ENCODE results near the gene NMT1.

The NMT1 gene

DNA sequence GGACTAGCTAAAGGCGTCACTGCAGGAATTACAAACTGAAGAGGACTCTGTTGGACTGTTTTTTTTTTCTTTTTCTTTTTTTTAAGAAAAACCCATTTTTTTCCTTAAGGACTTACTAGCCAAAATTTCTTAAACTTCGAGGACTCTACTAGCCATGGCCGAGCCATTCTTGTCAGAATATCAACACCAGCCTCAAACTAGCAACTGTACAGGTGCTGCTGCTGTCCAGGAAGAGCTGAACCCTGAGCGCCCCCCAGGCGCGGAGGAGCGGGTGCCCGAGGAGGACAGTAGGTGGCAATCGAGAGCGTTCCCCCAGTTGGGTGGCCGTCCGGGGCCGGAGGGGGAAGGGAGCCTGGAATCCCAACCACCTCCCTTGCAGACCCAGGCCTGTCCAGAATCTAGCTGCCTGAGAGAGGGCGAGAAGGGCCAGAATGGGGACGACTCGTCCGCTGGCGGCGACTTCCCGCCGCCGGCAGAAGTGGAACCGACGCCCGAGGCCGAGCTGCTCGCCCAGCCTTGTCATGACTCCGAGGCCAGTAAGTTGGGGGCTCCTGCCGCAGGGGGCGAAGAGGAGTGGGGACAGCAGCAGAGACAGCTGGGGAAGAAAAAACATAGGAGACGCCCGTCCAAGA lies 88.0 kb downstream of the NMT1 start:
- POLR2A ChIA-PET = interaction anchor here (0.6 to 6.4 kb wide), 34 partner anchors 8 to 351 kb away, joined by 3 to 308 read pairs (median 4); partner anchors contain the start of genes ACBD4, FMNL1, HEXIM2 and NMT1
- H3K4me3 ChIP-seq (ENCODE audit: low read depth, low read length) = peak overlapping the region; percentile 98
- DNase-seq (ENCODE audit: low read depth, low spot score) = no peak
- TF ChIP-seq, protein P1, sequence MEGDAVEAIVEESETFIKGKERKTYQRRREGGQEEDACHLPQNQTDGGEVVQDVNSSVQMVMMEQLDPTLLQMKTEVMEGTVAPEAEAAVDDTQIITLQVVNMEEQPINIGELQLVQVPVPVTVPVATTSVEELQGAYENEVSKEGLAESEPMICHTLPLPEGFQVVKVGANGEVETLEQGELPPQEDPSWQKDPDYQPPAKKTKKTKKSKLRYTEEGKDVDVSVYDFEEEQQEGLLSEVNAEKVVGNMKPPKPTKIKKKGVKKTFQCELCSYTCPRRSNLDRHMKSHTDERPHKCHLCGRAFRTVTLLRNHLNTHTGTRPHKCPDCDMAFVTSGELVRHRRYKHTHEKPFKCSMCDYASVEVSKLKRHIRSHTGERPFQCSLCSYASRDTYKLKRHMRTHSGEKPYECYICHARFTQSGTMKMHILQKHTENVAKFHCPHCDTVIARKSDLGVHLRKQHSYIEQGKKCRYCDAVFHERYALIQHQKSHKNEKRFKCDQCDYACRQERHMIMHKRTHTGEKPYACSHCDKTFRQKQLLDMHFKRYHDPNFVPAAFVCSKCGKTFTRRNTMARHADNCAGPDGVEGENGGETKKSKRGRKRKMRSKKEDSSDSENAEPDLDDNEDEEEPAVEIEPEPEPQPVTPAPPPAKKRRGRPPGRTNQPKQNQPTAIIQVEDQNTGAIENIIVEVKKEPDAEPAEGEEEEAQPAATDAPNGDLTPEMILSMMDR (IDR thresholded peaks at IDR 0.05; ENCODE audit: insufficient read depth, low read length, missing control alignments) = peak; percentile 95
- CTCF ChIA-PET = interaction anchor here (0.7 to 19.9 kb wide), 18 partner anchors 8 to 236 kb away, joined by 3 to 399 read pairs (median 4); partner anchors contain the start of genes ACBD4, HEXIM2 and PLCD3

DNA sequence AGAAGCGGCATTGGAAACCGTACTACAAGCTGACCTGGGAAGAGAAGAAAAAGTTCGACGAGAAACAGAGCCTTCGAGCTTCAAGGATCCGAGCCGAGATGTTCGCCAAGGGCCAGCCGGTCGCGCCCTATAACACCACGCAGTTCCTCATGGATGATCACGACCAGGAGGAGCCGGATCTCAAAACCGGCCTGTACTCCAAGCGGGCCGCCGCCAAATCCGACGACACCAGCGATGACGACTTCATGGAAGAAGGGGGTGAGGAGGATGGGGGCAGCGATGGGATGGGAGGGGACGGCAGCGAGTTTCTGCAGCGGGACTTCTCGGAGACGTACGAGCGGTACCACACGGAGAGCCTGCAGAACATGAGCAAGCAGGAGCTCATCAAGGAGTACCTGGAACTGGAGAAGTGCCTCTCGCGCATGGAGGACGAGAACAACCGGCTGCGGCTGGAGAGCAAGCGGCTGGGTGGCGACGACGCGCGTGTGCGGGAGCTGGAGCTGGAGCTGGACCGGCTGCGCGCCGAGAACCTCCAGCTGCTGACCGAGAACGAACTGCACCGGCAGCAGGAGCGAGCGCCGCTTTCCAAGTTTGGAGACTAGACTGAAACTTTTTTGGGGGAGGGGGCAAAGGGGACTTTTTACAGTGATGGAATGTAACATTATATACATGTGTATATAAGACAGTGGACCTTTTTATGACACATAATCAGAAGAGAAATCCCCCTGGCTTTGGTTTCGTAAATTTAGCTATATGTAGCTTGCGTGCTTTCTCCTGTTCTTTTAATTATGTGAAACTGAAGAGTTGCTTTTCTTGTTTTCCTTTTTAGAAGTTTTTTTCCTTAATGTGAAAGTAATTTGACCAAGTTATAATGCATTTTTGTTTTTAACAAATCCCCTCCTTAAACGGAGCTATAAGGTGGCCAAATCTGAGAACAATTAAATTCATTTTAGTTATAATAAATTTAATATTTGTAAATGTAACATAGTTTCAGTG lies 88.8 kb downstream of the NMT1 start:
- DNase-seq (ENCODE audit: low read depth, low spot score) = no peak
- CTCF ChIA-PET = interaction anchor here (0.9 to 19.9 kb wide), 17 partner anchors 10 to 229 kb away, joined by 3 to 399 read pairs (median 4); partner anchors contain the start of genes ACBD4, HEXIM2 and PLCD3
- H3K4me3 ChIP-seq (ENCODE audit: low read depth, low read length) = peak overlapping the region; percentile 98
- TF ChIP-seq, protein P1 (IDR thresholded peaks at IDR 0.05; ENCODE audit: insufficient read depth, low read length, missing control alignments) = no peak
- POLR2A ChIA-PET = interaction anchor here (0.6 to 6.4 kb wide), 17 partner anchors 11 to 235 kb away, joined by 3 to 308 read pairs (median 9); partner anchors contain the start of genes ACBD4, FMNL1, HEXIM2 and NMT1

DNA sequence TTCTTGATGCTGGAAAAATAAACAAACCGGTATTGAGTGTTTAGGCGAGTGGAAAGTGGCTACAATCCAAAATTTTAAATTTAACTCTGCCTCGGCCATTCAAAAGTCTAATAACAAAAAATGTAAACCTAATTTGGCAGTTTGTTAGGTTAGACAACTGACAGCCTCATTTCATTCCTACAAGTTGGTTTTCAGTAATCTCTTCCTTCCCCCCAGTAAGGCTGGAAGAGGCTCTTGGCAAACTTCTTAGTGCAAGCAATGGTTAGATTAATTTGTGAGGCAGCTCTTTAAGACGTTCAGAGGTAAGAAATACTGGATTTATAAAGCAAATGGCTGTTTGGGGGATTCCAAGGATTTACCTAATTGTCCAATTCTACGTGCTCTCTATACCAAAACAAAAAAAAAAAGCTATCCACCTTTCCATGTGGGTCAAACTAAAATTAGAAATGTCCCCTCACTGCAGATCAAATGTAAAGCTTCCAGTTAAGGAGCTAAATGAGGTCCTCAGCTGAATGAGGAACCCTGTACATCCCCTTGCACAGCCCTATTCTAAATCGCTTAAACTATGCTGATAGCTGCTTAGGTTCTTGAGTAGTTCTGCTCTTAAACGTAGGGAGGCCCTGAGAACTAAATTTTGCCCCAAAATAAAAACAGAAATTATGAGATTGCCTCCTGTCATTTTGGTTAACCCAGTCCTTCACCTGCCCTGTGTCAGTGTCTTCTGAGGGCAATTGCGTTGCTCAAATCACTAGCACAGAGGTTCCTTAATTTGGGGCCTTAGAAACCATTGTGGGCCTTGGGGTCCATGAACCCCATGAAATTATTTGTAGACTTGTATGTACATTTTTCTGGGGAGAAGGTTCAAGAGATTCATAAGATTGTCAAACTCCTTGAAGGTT lies 90.0 kb downstream of the NMT1 start:
- ChIA-PET POLR2A (interaction anchor here (1.1 to 6.4 kb wide), 5 partner anchors 9 to 47 kb away, joined by 4 to 308 read pairs (median 66); partner anchors contain the start of genes ACBD4 and HEXIM2), CTCF (interaction anchor here (0.9 to 19.9 kb wide), 15 partner anchors 10 to 231 kb away, joined by 3 to 399 read pairs (median 7); partner anchors contain the start of genes ACBD4, HEXIM2 and PLCD3)
- TF ChIP-seq, protein P1 (IDR thresholded peaks at IDR 0.05; ENCODE audit: insufficient read depth, low read length, missing control alignments) = no peak
- peak overlapping the region; percentile 98 for H3K4me3 ChIP-seq (ENCODE audit: low read depth, low read length)
- no peak for DNase-seq (ENCODE audit: low read depth, low spot score)

DNA sequence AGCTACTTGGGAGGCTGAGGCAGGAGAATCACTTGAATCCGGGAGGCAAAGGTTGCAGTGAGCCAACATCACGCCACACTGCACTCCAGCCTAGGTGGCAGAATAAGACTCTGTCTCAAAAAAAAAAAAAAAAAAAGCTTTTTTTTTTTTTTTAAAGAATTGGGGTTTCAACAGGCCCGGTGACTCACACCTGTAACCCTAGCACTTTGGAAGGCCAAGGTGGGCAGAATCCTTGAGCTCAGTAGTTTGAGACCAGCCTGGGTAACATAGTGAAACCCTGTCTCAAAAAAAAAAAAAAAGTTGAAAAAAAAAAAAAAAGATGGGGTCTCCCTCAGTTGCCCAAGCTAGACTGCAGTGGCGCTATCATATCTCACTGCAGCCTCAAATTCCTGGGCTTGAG lies 93.9 kb downstream of the NMT1 start:
- no peak overlapping the region for H3K4me3 ChIP-seq (ENCODE audit: low read depth, low read length)
- CTCF ChIA-PET = interaction anchor here (1.0 to 19.9 kb wide), 3 partner anchors 20 to 64 kb away, joined by 3 to 399 read pairs (median 236); partner anchors contain the start of genes ACBD4 and PLCD3

DNA sequence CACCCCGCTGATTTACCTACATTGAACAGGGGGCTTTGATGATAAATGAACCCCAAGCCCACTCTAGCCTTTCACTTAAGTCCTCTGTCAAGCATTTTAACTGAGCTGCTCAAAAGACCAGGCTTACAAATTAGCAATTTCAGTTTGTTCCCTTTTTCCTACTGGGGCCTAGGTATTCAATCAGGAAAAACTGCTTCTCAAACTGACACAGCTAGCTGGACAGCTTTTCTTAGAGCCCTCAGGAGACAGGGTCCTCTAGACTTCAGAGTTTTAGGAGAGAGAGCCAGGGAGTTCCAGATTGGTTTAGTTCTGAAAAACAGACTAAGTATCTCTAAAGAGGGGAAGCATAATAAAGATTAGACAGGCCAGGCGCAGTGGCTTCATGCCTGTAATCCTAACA lies 94.4 kb downstream of the NMT1 start:
- TF ChIP-seq, protein P1 (IDR thresholded peaks at IDR 0.05; ENCODE audit: insufficient read depth, low read length, missing control alignments) = no peak
- POLR2A ChIA-PET = interaction anchor here (0.6 to 0.8 kb wide), 3 partner anchors 20 to 287 kb away, joined by 3 to 4 read pairs (median 3); no protein-coding TSS in a partner anchor
- no peak overlapping the region for H3K4me3 ChIP-seq (ENCODE audit: low read depth, low read length)
- CTCF ChIA-PET = interaction anchor here (1.0 to 19.9 kb wide), 3 partner anchors 21 to 63 kb away, joined by 3 to 399 read pairs (median 236); partner anchors contain the start of genes ACBD4 and PLCD3
- no peak for DNase-seq (ENCODE audit: low read depth, low spot score)

More for the DNA sequence above, 93.9 kb downstream of the NMT1 start:
- TF ChIP-seq, protein P1 (IDR thresholded peaks at IDR 0.05; ENCODE audit: insufficient read depth, low read length, missing control alignments) = no peak
- DNase-seq (ENCODE audit: low read depth, low spot score) = no peak
- POLR2A ChIA-PET = interaction anchor here (0.6 to 0.8 kb wide), 2 partner anchors 64 to 286 kb away, joined by 3 to 4 read pairs; no protein-coding TSS in a partner anchor
